Measurements from ENCODE around the gene HPGD. TPM values are rescaled to one million over a fixed set of nuclear protein-coding genes. Genes with fewer than 3 reads are reported as not detected.
"Not testable (repeated sequence)": the region's sequence is repeated elsewhere in the genome, so short reads cannot be mapped to it uniquely, and the experiment has no call there.

The HPGD gene
- total RNA-seq, 6 donors from 2014 or later = 39.8 to 181 (median 72.5) TPM

DNA sequence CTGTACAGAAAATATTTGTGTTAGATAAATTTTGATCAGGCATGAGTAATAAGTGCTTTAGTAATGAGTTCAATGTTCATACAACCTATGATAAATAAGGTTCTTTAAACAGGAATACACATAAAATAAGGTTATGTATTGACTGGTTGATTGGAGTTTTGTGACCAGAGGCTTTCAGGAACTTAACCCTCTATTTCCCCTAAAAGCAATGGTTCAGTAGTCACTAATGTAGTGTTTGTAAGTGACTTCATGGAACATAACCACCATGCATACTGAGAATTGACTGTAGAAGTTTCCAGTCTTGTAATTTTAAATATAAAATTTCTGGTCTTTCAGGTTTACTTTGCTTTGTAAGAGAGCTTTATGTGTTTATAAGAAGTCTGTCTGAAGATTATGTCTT is 28.1 kb downstream of the HPGD start:
- H3K4me1 ChIP-seq = peaks cover 0 to 7% (median 0%) of the 10 kb centered on the region in 4 donors
- H3K27ac ChIP-seq = no peak overlapping the region
- H3K27me3 ChIP-seq = no peaks in the 10 kb centered on the region
- DNase-seq (no peak), ATAC-seq (ENCODE audit: low FRiP score in 2 of 2) (no peak)
- no peaks in the 10 kb centered on the region for H3K9me3 ChIP-seq
- TF ChIP-seq EP300 (IDR thresholded peaks at IDR 0.05) (no peak), POLR2A (IDR thresholded peaks at IDR 0.05) (no peak), POLR2AphosphoS5 (IDR thresholded peaks at IDR 0.05) (no peak)
- TF ChIP-seq, protein P1, sequence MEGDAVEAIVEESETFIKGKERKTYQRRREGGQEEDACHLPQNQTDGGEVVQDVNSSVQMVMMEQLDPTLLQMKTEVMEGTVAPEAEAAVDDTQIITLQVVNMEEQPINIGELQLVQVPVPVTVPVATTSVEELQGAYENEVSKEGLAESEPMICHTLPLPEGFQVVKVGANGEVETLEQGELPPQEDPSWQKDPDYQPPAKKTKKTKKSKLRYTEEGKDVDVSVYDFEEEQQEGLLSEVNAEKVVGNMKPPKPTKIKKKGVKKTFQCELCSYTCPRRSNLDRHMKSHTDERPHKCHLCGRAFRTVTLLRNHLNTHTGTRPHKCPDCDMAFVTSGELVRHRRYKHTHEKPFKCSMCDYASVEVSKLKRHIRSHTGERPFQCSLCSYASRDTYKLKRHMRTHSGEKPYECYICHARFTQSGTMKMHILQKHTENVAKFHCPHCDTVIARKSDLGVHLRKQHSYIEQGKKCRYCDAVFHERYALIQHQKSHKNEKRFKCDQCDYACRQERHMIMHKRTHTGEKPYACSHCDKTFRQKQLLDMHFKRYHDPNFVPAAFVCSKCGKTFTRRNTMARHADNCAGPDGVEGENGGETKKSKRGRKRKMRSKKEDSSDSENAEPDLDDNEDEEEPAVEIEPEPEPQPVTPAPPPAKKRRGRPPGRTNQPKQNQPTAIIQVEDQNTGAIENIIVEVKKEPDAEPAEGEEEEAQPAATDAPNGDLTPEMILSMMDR (IDR thresholded peaks at IDR 0.05) = no peak
- no peak overlapping the region for H3K4me3 ChIP-seq
- H3K36me3 ChIP-seq = peaks cover 0 to 11% (median 0%) of the 10 kb centered on the region in 4 donors

DNA sequence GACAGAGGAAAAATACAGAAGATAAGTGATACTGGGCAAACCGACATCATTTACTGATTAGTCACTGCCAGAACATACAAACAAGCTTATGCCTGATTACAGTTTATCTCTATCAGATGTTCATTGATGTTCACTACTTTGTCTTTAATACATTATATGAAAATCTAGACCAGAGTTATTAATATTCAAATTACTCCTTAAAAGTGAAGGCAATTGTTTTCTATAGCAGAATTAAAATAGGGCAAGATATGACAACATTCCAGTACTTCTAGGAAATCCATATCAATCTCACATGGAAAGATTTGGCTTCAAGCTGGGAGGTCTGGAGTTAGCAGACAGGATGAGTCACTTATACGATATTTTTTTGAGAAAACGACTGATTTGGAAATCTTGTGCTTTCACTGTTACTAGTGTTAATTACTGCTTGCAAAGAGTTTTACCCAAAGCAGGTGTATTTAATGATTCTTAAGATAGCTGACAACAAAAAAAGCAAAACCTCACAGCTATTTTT is 31.8 kb downstream of the HPGD start:
- 54 to 63% methylated on average over 3 of the region's 3 CpGs for WGBS, 2 donors
- DNase-seq = no peak

DNA sequence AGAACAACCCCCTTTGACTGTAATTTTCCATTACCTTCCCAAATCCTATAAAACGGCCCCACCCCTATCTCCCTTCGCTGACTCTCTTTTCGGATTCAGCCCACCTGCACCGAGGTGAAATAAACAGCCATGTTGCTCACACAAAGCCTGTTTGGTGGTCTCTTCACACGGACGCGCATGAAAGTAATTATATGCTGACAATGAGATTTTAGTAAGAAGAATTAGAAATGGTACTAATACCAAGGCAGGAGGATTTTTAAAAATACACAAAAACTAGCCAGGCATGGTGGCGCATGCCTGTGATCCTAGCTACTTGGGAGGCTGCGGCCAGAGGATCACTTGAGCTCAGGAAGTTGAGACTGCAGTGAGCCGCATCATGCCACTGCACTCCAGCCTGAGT is 33.9 kb downstream of the HPGD start:
- not testable (repeated sequence) for H3K4me3 ChIP-seq; H3K27me3 ChIP-seq; H3K36me3 ChIP-seq; DNase-seq; H3K4me1 ChIP-seq; ATAC-seq (ENCODE audit: low FRiP score in 2 of 2); H3K9me3 ChIP-seq; H3K27ac ChIP-seq
- WGBS, 2 donors = 90 to 95% methylated on average over 10 of the region's 10 CpGs

More for the DNA sequence above, 31.8 kb downstream of the HPGD start:
- no peak overlapping the region for H3K4me3 ChIP-seq
- no peak overlapping the region for H3K27ac ChIP-seq
- H3K27me3 ChIP-seq = no peaks in the 10 kb centered on the region
- H3K36me3 ChIP-seq = peaks cover 0 to 11% (median 0%) of the 10 kb centered on the region in 4 donors
- no peak for ATAC-seq (ENCODE audit: low FRiP score in 2 of 2)
- no peaks in the 10 kb centered on the region for H3K4me1 ChIP-seq
- no peaks in the 10 kb centered on the region for H3K9me3 ChIP-seq
- TF ChIP-seq EP300 (IDR thresholded peaks at IDR 0.05) = no peak

DNA sequence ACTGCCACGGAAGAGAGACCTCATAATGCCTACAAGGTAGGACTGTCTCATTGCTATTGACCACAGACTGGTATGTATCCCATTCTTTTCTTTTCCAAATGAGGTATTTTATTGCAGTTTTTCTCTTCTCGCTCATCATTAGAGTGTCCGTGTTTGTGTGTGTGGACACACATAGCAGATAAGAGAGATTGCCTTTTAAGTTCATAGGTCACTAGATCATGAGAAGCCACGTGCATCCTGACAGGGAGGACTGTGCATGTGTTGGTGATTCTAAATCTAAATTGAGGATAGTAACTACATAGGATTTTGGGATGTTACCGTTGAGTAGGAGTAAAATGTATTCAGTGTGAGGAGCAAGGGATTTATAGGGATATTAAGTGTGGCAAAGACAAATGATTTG is 37.3 kb downstream of the HPGD start:
- H3K36me3 ChIP-seq = no peaks in the 10 kb centered on the region
- WGBS, 2 donors = 84 to 87% methylated on average over 5 of the region's 5 CpGs
- no peaks in the 10 kb centered on the region for H3K9me3 ChIP-seq
- DNase-seq (no peak), ATAC-seq (ENCODE audit: low FRiP score in 2 of 2) (no peak)
- no peaks in the 10 kb centered on the region for H3K4me1 ChIP-seq
- no peak overlapping the region for H3K4me3 ChIP-seq
- TF ChIP-seq EP300 (IDR thresholded peaks at IDR 0.05) (no peak), POLR2AphosphoS5 (IDR thresholded peaks at IDR 0.05) (no peak), POLR2A (IDR thresholded peaks at IDR 0.05) (no peak)
- TF ChIP-seq, protein P1 (IDR thresholded peaks at IDR 0.05) = no peak
- H3K27ac ChIP-seq = no peak overlapping the region
- no peaks in the 10 kb centered on the region for H3K27me3 ChIP-seq

DNA sequence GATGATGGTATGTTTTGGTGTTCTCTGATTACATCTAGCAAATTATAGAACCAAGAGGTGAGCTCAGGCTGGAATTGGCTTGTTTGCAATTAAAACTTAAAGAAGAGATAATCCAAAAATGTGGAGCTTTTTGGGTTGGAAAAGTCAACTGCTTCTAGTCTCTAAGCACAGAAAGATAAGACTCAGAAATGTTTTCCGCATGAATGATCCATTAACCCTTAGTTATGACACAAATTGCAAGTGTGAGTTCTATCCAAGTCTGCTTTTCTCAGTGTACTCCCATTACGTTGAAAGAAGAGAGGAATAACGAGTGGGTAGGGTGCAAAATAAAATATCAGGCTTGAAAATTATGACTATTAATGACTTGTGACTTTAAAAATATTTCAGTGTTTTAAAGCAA is 38.5 kb downstream of the HPGD start:
- ATAC-seq (ENCODE audit: low FRiP score in 2 of 2) (no peak), DNase-seq (no peak)
- no peaks in the 10 kb centered on the region for H3K27me3 ChIP-seq
- no peaks in the 10 kb centered on the region for H3K4me1 ChIP-seq
- H3K36me3 ChIP-seq = no peaks in the 10 kb centered on the region
- no peaks in the 10 kb centered on the region for H3K9me3 ChIP-seq
- no peak overlapping the region for H3K4me3 ChIP-seq
- WGBS, 2 donors = 88 to 96% methylated on average over 3 of the region's 3 CpGs
- H3K27ac ChIP-seq = no peak overlapping the region
- TF ChIP-seq EP300 (IDR thresholded peaks at IDR 0.05) = no peak
- no peak for TF ChIP-seq POLR2A (IDR thresholded peaks at IDR 0.05)
- TF ChIP-seq POLR2AphosphoS5 (IDR thresholded peaks at IDR 0.05) = no peak
- TF ChIP-seq, protein P1 (IDR thresholded peaks at IDR 0.05) = no peak

DNA sequence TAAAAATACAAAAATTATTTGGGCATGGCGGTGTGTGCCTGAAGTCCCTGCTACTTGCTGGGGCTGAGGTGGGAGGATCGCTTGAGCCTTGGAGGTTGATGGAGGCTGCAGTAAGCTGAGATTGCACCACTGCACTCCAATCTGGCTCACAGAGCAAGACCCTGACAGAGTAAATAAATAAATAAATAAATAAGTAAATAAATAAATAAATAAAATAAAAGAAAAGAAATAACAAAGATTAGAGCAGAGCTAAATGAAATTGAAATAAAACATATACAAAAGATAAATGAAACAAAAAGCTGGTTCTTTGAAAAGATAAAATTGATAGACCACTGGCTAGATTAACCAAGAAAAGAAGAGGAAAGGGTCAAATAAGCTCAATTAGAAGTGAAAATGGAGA is 43.1 kb downstream of the HPGD start:
- 96 to 98% methylated on average over 2 of the region's 2 CpGs for WGBS, 2 donors
- no peak for ATAC-seq (ENCODE audit: low FRiP score in 2 of 2)
- TF ChIP-seq, protein P1 (IDR thresholded peaks at IDR 0.05) = no peak
- TF ChIP-seq POLR2A (IDR thresholded peaks at IDR 0.05) (no peak), EP300 (IDR thresholded peaks at IDR 0.05) (no peak), POLR2AphosphoS5 (IDR thresholded peaks at IDR 0.05) (no peak)

More for the DNA sequence above, 43.1 kb downstream of the HPGD start:
- H3K27me3 ChIP-seq = no peaks in the 10 kb centered on the region
- H3K27ac ChIP-seq = no peak overlapping the region
- no peaks in the 10 kb centered on the region for H3K4me1 ChIP-seq
- no peak overlapping the region for H3K4me3 ChIP-seq
- no peaks in the 10 kb centered on the region for H3K36me3 ChIP-seq
- no peak for DNase-seq
- no peaks in the 10 kb centered on the region for H3K9me3 ChIP-seq
